HG02588 (cell line): ENCODE measurements around the gene DSG1.
"Not testable (repeated sequence)": the region's sequence is repeated elsewhere in the genome, so short reads cannot be mapped to it uniquely, and the experiment has no call there.

ENCODE experiments used
- ATAC-seq: cut with Tn5 transposase; IDR thresholded peaks from one replicate; pipeline ENCODE4 v1.9.1; 2021; ENCODE audit warnings: mild to moderate bottlenecking, moderate library complexity; ENCODE audit not compliant: unreplicated experiment

Gene DSG1

DNA sequence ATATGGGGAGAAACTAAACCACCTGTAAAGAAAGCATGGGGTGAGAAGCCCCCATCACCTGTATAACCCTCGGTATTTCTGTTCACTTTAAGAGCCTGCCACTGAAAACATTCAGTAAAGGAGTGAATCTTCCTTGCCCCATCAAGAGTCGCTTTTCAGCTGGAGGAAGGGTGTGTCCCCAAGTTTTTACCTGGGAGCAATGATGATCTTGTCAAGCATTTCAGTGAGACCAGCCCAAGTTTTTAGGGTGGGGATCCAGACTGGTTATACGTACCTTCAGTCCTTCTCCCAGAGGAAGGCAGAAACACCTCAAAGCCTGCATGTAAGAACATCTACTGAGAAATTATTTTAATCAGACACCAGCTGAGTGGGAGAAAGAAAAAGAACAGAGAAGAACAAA is at the start of gene DSG1:
TSS of gene DSG1 (plus strand) at position 301 of the 400 bp plus-strand sequence. CDS start 141 bp downstream, outside the sequence.
- ATAC-seq: no peak

DNA sequence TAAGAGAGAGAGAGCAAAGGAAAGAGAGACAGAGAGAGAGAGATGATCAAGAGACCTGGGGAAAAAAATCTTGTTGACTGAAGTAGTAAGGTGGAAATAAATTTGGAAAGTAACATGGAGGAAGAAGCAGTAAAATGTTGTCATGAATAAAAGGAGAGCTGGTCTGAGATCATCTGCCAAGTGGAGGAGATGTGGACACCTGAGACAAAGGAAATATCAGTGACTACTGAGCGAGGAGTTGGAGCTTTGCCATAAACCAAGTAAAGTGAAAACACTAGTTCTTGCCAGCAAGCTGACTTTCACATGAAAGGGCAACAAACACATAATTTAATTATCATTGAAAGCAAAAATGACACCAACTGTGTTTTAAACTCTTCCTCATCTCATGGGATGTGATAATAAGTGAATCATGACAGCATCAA is 49.0 kb upstream of the DSG1 start:
- ATAC-seq: no peak

GRCh38 chr18:31269566-31269965 is 48.4 kb upstream of the DSG1 start:
- ATAC-seq: no peak

DNA sequence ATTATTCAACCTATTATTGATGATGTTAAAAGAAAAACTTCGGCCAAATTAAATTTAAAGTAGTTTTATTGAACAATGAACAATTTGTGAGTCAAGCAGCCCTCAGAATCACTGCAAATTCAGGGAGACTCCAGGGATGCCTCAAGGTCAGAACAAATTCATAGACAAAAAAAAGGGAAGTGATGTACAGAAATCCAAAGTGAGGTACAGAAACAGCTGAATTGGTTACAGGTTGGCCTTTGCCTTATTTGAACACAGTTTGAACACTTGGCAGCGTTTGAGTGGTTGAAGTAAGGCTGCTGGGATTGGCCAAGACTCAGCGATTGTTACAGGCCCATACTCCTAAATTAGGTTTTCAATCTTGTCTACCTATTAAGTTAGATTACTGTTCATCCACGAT is 47.4 kb upstream of the DSG1 start:
- no peak for ATAC-seq

GRCh38 chr18:31273812-31274527 is 44.0 kb upstream of the DSG1 start:
- ATAC-seq: no peak

- no peak for ATAC-seq
These were observed 43.0 kb upstream of the DSG1 start for GRCh38 chr18:31274931-31275330.

DNA sequence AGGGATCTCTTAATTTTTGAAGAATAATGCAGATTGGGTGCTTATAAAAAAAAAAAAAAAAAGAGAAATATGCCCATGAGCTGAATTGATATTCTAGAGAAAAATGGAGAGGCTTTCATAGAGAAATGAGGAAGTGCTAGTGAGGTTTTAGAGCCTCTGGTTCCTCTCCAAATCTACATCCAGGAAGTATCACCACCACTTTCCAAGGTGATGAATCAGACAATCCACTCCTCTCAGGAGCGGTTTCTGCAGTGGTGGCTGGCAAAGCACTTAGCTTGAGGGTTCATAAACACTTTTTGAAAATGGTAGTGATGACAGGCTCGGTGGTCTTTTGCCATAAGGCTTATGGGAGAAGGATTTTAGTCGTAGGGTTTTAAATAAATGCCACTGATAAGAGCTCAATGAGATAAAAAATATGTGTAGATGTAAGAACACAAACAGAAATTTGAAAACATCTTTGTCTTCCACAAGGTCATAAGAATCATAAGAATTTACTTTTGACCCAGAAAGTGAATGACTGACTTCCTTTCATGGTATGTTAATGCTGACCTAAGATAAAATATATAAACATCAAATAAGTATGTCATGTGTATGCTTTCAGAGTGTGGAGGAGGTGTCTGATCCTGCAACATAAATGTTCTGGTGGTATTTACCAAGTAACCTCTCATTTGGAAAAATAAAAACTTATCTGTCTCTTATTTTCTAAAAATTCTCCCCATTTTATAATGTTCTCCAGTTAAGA is 42.1 kb upstream of the DSG1 start:
- no peak for ATAC-seq

DNA sequence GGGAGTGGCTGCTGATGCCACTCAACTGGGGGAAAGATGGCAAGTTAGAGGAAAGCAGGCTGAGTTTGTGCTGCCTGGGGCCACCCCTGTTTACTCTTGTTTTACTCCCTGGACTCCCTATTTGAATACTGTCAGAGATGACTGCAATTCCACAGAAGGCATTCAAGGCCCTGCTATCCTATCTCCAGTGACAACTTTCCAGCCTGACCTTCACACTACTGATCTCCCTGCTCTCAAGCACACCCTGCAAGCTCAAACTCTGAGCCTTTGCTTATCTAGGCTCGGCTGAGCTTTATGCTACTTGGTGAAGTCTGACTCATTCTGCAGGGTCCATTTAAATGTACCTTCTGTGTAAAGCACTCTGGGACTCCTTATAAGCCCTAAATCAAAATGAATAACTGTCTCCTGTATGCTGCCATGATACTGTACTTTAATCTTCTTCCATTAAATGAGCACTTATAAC is 39.3 kb upstream of the DSG1 start:
- ATAC-seq: no peak

GRCh38 chr18:31280502-31280901 is 37.5 kb upstream of the DSG1 start:
- no peak for ATAC-seq

- no peak for ATAC-seq
These were observed 36.5 kb upstream of the DSG1 start for GRCh38 chr18:31281437-31281836.

DNA sequence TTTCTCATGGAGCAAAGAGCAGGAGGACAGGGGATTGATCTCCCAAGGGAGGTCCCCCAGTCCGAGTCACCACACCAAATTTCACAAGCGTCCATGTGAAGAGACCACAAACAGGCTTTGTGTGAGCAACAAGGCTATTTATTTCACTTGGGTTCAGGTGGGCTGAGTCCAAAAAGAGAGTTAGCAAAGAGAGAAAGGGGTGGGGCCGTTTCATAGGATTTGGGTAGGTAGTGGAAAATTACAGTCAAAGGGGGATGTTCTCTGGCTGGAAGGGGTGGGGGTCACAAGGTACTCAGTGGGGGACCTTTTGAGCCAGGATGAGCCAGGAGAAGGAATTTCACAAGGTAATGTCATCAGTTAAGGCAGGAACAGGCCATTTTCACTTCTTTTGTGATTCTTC is 28.5 kb upstream of the DSG1 start:
- ATAC-seq: not testable (repeated sequence)

GRCh38 chr18:31291688-31292087 is 26.3 kb upstream of the DSG1 start:
- no peak for ATAC-seq

GRCh38 chr18:31294199-31294747 is 23.7 kb upstream of the DSG1 start:
- ATAC-seq: no peak

DNA sequence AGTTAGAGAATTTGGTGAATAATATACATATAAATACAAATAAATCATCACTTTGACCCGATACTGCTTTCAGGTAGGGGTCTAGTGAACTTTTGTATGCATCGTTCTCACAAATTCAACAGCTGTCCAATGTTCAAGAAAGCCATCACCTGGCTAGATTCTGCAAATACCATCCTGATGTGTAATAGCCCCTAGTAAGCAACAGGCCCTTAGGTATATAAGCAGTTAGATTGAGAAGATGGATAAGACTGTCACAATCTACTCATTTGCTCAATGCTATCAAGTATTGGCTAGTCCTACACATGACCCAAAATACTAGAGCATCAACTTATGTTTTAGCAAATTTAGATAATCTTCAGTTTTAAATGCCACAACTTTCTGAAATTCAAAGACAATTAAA is 20.7 kb upstream of the DSG1 start:
- no peak for ATAC-seq

DNA sequence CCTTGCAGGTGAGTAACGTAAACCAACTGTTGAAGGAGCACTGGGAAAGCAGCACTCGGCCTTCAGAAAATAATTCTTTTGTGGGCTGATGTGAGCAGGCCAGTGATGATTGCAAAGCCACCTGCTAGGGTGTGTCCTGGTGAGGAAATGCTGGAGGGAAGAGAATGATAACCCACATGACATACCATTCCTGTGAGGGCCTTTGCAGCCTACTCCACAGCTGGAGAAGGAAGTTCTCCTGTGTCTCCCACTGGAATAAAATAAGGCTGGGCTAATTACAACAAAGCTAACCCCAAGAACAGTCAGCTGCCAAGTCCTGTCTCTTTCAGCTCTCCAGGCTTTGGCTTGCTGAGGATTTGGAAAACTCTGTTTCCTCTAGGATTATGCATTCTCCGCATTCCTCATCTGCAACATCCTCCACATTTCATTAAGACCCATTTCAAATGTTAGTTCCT is 16.7 kb upstream of the DSG1 start:
- ATAC-seq: no peak

GRCh38 chr18:31302991-31303390 is 15.0 kb upstream of the DSG1 start:
- no peak for ATAC-seq

DNA sequence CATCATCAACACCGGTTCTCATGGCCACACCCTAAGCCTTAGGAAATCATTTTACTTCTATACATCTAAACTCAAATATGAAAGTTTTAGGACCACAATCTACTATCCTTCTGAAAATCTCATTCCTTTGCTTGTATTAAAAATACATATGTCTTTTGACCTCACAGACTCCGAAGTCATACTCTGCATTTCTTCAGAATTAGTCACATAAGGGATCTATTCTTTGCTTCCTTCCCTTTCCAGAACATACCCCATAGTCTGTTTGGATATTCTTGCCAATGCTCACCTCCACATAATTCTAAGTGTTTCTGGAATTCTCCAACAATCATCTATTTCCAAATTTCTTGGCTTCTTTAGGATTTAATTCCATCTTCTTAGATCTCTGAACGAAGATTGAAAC is 14.2 kb upstream of the DSG1 start:
- no peak for ATAC-seq

DNA sequence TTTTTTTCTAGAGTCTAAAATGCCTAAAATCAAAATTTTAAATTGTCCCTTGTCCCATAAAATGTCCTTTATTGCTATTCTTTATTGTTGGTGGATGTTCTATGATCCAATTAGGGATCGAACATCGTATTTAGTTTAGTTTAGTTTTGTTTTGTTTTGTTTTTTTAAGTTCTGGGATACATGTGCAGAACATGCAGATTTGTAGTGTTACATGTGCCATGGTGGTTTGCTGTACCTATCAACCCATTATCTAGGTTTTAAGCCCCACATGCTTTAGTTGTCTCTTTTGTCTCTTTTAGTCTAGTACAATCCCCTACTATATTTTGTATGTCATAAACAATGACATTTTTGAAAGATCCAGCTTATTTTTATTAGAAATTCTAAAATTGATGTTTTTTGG is 8.8 kb upstream of the DSG1 start:
- no peak for ATAC-seq

GRCh38 chr18:31316974-31317373 is 986 bp upstream of the DSG1 start:
- ATAC-seq: no peak

- no peak for ATAC-seq
These were observed 3.8 kb downstream of the DSG1 start for GRCh38 chr18:31321719-31322118.

DNA sequence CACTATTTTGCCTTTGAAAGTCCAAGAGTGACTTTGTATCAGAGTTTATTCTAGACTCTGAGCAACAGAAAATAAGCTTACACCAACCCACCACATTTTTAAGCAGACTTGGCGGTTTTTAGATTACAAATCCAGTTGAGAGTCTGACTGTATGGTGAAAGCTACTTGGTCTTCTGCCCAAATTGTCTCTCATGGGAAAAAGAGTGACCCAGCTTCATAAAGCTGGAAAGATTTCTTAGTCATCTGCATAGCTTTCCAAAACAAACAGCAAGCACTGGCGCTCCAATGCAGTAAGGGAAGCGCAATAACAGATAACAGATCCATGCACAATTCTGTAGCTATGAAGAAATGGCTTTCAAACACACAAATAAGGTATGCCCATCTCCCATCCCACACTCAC is 7.1 kb downstream of the DSG1 start:
- no peak for ATAC-seq
